GM21526 (cell line): ENCODE measurements around the gene AHR.
A peak's percentile ranks its signal among the peaks of the same experiment; 100 is the strongest.

Source experiments
- ATAC-seq: cut with Tn5 transposase; IDR thresholded peaks from one replicate; pipeline ENCODE4 v1.9.1; 2021; ENCODE audit warnings: moderate library complexity; ENCODE audit not compliant: unreplicated experiment, low FRiP score

AHR gene

GRCh38 chr7:17298102-17298839 is at the start of gene AHR:
TSS of gene AHR (plus strand) at chr7:17298652. CDS start at chr7:17299265, 613 bp downstream.
- ATAC-seq: peak; percentile 52

DNA sequence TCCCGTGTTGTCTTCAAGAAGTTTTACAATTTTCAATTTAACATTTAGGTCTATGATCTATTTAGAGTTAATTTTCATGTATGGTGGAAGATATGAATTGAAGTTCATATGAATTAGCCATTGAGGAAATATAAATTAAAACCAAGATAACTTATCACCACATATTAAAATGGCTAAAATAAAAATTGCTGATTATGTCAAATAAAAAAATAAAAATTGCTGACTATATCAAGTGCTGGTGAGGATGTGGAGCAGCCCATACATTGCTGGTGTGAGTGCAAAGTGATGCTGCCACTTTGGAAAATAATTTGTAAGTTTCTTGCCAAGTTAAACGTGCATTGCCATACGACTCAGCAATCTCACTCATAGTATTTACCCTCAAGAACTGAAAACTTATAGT is 44.6 kb upstream of the AHR start:
- no peak for ATAC-seq

DNA sequence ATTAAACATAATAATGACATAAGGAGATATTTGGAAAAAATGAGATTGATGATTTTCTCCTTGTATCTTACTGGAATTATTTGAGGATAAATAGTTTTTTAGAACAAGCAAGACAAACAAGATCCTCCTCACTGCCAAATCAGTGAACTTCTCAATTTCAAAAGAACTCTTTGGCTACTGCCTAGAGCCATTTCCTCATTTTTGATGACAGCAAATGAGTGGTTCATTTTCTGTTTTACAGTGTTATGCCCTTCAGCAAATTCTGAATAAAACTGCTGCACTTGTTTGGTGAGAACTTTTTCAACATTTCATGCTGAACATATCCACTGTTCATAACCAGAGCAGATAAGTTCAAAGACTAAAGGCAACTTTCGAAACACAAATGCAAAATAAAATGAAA is 42.5 kb upstream of the AHR start:
- no peak for ATAC-seq

GRCh38 chr7:17256375-17256774 is 42.1 kb upstream of the AHR start:
- ATAC-seq: no peak

DNA sequence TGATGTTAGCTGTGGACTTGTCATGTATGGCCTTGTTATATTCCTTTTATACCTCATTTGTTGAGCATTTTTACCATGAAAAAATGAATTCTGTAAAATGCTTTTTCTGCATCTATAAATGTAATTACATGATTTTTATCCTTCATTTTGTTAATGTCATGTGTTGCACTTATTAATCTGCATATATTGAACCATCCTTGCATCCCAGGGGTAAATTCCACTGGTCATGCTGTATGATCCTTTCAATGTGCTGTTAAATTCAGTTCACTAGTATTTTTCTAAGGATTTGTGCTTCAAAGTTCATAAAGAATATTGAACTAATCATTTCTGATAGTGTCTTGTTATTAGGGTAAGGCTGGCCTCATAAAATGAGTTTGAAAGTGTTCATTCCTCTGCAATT is 31.9 kb upstream of the AHR start:
- ATAC-seq: no peak

DNA sequence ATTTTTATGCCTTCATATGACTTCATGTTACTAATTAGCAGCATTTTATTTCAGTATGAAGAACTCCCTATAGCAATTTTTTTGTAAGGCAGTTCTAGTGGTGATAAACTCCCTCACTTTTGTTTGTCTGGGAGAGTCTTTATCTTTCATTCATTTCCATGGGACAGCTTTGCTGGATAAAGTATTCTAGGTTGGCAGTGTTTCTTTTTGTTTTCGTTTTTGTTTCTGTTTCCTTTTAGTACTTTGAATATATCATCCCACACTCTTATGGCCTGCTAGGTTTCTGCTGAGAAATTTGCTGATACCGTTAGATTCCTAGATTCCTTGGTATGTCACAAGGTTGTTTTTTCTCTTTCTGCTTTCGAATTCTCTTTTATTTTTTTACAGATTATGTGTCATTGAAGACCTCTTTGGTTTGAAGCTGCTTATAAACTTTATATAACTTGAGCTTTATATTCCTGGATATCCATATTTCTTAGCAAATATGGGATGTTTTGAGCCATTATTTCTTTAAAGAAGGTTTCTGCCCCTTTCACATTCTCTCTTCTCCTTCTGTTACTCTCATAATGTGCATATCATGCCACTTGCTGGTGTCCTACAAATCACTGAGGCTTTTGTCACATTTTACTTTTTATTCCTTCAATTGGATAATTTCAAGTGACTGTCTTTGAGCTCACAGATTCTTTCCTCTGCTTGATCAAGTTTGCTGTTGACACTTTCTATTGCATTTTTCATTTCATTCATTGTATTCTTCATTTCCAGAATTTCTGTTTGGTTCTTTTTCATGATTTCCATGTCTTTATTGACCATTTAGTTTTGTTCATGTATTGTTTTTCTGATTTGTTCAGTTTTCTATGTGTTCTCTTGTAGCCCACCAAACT is 28.9 kb upstream of the AHR start:
- no peak for ATAC-seq

DNA sequence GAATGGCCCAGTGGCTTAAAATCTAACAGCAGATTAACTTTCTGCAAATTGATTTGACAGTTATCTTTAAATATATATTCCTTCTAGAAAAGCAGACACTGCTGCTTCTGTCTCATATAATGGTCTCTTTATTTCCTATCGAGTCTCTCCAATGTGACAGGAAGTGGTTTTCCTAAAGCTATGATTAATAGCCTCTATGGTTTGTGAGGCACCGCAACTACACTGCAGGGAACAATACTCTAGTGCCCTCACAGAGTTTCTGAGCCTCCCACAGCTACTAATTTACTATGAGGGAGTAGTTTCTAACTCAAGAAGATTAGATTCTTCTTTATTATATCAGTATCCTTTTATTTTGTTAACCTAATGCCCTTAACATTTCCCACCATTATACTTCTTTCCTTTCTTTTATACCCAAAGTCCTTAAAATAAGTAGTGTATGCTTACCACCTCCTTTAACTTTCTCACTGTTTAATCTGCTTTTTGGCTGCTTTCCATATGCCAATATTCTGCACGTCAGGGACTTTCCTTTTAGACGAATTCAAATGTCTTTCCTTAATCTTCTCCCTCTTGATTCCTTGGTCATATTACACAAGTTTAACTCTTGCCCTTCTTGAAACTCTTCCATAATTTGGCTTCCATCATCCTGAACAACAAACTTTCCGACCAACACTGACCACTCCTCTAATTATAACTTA is 23.8 kb upstream of the AHR start:
- ATAC-seq: no peak

DNA sequence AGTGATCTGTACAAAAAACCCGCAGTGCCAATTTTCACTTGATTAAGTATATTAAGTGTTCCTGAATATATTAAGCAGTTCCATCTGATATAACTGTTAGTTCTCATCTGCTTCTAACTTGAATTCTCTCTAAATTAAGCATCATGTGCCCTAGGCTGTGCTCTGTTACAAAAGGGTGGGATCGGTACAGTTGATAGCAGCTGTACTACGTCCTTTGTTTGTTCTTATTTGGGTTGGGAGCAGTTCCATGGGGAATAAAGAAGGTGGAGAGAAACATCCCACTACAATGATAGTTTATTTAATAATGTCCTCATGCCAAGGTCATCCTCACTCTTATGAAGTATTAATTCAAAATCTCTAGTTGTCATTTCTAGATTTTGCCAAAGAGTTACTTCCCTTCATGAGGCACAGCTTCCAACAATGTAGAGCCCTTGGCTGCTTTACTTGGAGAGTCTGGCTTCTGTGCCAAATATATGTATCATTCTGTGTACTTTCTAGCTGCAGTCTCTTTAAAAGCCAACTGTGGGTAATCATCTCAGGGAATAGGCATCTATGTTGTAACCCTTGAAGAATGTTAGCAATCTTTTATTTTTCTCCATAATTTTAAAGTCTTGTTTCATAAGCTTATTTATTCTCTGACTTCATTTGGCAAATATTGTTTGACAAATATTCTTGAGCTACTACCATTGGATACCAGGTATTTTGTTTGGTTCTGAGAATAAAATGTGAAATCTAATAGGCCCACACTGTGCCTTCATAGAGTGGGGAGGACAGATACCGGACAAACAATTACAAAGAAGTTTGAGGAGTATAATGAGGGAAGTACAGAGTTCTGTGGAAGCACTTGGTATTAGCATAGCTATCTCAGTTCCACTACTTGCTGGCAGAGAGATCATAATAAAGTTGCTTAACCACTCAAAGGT is 22.4 kb upstream of the AHR start:
- ATAC-seq: no peak

DNA sequence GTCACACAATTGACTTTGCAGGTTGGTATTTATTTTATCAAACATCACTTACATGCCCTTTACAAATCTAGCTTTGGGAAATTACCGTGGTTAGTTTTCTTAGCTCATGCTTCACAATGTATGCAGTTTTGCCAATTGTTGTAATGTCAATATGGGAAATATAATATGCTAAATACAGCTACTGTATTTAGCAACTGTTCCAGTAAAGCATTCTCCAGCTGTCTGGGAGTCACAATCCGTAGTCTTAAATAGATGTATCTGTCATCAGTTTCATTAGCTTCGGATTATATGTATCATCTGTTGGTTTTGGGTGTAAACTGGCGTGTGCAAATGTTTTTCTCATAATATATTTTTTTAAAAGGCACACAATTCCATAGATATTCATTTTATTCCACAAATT is 19.4 kb upstream of the AHR start:
- ATAC-seq: no peak

DNA sequence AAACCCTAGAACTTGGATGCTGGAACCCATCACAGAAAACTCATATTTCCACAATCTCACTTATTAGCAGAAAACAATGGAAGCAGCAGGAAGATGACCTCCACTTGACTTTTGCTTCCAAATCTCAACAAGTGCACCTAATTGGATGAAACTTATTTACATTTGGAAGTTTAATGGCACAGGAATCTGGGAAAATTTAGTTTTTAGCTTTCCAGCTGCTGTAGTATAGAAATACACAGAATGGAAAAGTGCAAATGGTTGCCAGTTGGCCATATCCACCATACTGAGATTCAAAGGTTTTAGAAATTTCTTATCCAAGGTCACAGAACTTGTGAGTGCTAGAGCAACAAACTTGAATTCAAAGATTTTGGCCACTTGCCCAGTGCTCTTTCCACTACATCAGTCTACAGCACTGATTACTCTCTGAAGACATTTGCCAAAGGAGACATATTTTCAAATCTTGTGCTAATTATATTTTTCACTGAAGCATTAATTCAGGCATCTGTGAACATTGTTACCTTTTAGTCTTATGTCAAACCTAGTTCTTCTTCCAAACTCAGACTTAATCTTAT is 9.3 kb upstream of the AHR start:
- ATAC-seq: no peak

DNA sequence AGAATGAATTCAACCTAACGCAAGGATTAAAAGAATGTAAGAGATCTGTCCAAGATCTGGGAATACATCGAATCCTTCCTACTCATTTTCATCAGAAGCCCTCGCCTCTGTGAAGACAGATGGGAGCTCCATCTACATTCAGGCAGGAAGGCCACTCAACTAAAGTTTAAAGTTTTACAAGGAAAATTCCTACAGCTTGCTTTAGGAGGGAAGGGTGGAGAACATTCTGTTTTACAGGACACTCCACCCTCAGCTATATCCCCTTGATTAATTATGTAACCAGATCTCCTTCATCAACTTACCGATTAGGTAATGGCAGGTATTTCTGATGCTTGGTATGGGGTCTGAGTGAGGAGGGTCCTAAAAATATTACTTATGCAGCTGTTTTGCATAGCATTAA is 5.6 kb upstream of the AHR start:
- ATAC-seq: no peak

DNA sequence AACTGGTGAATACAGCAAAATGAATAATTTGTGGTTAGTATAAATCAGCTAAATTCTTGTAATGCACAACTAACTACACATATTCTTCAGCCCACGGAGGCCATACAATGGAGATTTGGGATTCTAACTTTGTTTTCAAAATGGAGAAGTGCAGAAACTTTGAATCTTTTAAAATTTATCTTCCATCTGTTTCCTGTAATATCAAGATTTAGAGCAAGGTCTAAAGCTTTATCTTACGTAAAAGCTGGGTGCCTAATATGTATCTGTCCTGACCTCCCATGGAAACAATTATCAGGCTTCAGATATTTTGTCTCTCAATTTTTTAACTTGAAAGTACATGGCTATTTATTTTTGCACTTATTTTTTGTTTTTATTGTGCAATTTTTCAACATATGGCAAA is 5.0 kb upstream of the AHR start:
- ATAC-seq: no peak

GRCh38 chr7:17297243-17297642 is 1.2 kb upstream of the AHR start:
- ATAC-seq: no peak

DNA sequence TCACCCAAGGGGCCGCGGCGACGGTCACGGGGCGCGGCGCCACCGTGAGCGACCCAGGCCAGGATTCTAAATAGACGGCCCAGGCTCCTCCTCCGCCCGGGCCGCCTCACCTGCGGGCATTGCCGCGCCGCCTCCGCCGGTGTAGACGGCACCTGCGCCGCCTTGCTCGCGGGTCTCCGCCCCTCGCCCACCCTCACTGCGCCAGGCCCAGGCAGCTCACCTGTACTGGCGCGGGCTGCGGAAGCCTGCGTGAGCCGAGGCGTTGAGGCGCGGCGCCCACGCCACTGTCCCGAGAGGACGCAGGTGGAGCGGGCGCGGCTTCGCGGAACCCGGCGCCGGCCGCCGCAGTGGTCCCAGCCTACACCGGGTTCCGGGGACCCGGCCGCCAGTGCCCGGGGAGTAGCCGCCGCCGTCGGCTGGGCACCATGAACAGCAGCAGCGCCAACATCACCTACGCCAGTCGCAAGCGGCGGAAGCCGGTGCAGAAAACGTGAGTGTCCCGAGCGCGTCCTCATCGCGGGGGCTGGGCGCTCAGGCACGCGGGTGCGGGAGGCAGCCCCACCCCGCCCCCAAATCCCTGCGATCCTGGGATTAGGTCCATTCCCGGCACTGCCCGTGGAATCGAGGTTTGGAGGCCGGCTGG is 509 bp downstream of the AHR start:
- ATAC-seq: peak; percentile 37

DNA sequence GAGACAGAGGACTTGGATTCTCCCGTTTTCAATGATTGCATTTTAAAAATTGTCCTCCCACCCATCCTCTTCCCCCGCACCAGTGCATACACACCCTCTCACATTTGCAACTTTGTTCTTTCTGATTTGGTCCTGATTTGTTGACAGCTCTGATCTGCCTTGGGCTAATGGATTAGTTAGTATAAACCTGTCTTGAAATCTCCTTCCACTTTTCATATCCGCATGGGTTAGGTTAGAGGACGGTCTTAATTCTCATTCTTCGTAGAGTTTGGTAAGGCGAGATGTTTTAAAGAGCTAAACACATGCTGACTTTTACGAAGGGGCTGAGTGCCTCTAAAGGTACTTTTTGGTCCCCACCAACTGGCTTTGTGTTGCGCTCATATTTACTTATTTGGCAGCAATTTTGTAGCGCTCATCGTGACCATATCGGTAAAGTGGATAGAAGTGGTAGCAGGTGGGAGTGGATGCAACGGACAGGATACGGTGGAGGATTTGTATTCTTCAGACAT is 1.1 kb downstream of the AHR start:
- peak; percentile 6 for ATAC-seq

- ATAC-seq: no peak
Measured at GRCh38 chr7:17300012-17300411, 1.6 kb downstream of the AHR start.

DNA sequence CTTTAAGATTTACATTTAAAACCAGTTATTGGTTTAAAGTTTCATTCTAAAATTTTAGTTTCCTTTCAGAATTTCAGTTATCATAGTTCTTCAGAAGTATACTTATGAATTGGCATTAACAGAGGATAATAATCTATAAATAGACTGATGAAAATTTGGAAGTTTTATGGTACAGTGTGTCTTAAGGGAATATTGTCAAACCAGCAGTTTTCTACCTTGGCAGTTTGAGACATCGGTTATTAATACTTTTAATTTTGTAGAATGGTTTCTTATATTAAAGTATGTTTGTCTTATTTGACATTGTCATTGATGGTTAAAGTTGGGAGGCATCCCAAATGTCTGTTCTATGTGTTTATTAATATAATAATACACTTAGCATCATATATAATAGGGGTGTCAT is 2.0 kb downstream of the AHR start:
- ATAC-seq: no peak

GRCh38 chr7:17301471-17302456 is 3.3 kb downstream of the AHR start:
- no peak for ATAC-seq
